Osteoblast (primary cell): ENCODE data around the gene COA1. TPM values are rescaled to one million over a fixed set of nuclear protein-coding genes. Genes with fewer than 3 reads are reported as not detected.
"Not testable (repeated sequence)": the region's sequence is repeated elsewhere in the genome, so short reads cannot be mapped to it uniquely, and the experiment has no call there.

Experiments used
- DNase-seq: peaks from one replicate; pipeline ENCODE4 v3.0.0; 2011; ENCODE audit warnings: low spot score, mixed read lengths; ENCODE audit not compliant: insufficient read length; ENCODE audit errors: missing footprints
- H2AFZ ChIP-seq: 2 replicates; pipeline ENCODE4 v1.6.0; 2011; ENCODE audit warnings: mild to moderate bottlenecking, low read length
- H3K27ac ChIP-seq: 2 replicates; pipeline ENCODE4 v1.5.1; 2011; ENCODE audit warnings: mild to moderate bottlenecking, low read depth, low read length, moderate library complexity
- H3K27me3 ChIP-seq: 2 replicates; pipeline ENCODE4 v1.6.0; 2012; ENCODE audit warnings: mild to moderate bottlenecking, control low read depth, inconsistent platforms, low read length, moderate library complexity; ENCODE audit not compliant: insufficient read depth
- H3K36me3 ChIP-seq: 2 replicates; pipeline ENCODE4 v1.5.1; 2011; ENCODE audit warnings: mild to moderate bottlenecking, low read length, control low read depth, moderate library complexity; ENCODE audit not compliant: insufficient read depth
- H3K4me1 ChIP-seq: 2 replicates; pipeline ENCODE4 v1.5.1; 2011; ENCODE audit warnings: mild to moderate bottlenecking, low read length, control low read depth, moderate library complexity; ENCODE audit not compliant: insufficient read depth
- H3K4me2 ChIP-seq: 2 replicates; pipeline ENCODE4 v1.6.0; 2011; ENCODE audit warnings: mild to moderate bottlenecking, low read length; ENCODE audit not compliant: insufficient read depth
- H3K4me3 ChIP-seq: fragments of 200-600 bp; sonication (generic); 3 replicates; pipeline ENCODE4 v1.5.1; 2012; ENCODE audit warnings: mild to moderate bottlenecking, low read length, inconsistent platforms; ENCODE audit not compliant: insufficient read depth
- H3K79me2 ChIP-seq: 2 replicates; pipeline ENCODE4 v1.6.0; 2012; ENCODE audit warnings: mild to moderate bottlenecking, low read length, control low read depth, inconsistent platforms; ENCODE audit not compliant: insufficient read depth
- H3K9me3 ChIP-seq: 2 replicates; pipeline ENCODE4 v1.5.1; 2011; ENCODE audit warnings: low read depth, low read length, control low read depth
- H4K20me1 ChIP-seq: 2 replicates; pipeline ENCODE4 v1.6.0; 2012; ENCODE audit warnings: mild to moderate bottlenecking, low read length, control low read depth; ENCODE audit not compliant: insufficient read depth
- total RNA-seq: library from RNA; depleted of rRNA; stranded (reverse); fragments of >200 nt; gene quantifications from 2 replicates; pipeline ENCODE4 v1.2.3, GENCODE V29; 2012
- TF ChIP-seq, protein P1 (sequence below): IDR thresholded peaks from 2 replicates; pipeline ENCODE4 v1.5.1; 2011; ENCODE audit warnings: mild to moderate bottlenecking, low read depth, low read length, moderate library complexity; ENCODE audit errors: extremely low read depth

COA1 gene
- total RNA-seq, 1 donor = 34.0 TPM

DNA sequence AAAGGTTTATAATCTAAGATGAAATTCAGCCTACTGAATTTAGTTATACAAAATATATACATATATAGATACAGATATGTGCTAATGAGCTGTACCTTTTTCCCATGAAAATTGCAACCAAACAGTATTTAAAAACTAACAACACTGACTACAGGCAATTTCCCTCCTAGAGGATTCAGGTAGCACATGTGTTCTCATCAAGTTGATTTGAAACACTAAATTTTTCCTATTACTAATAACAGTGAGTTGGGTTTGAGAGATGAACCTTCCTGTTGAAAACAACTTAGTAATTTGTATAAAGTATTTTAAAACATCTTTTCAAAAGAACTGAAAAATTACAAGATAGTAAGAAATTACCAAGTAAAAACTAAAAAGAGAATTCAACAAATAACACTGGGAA is 51.5 kb downstream of the COA1 start:
- Histone ChIP-seq H3K4me1 (peaks cover 7% of the 10 kb centered on the region), H3K4me2 (no peak overlapping the region), H3K27me3 (no peaks in the 10 kb centered on the region), H4K20me1 (no peaks in the 10 kb centered on the region), H3K36me3 (no peaks in the 10 kb centered on the region), H3K79me2 (peaks cover 67% of the 10 kb centered on the region), H3K27ac (no peak overlapping the region), H2AFZ (no peak overlapping the region), H3K9me3 (no peaks in the 10 kb centered on the region), H3K4me3 (no peak overlapping the region)
- DNase-seq = no peak
- TF ChIP-seq, protein P1, sequence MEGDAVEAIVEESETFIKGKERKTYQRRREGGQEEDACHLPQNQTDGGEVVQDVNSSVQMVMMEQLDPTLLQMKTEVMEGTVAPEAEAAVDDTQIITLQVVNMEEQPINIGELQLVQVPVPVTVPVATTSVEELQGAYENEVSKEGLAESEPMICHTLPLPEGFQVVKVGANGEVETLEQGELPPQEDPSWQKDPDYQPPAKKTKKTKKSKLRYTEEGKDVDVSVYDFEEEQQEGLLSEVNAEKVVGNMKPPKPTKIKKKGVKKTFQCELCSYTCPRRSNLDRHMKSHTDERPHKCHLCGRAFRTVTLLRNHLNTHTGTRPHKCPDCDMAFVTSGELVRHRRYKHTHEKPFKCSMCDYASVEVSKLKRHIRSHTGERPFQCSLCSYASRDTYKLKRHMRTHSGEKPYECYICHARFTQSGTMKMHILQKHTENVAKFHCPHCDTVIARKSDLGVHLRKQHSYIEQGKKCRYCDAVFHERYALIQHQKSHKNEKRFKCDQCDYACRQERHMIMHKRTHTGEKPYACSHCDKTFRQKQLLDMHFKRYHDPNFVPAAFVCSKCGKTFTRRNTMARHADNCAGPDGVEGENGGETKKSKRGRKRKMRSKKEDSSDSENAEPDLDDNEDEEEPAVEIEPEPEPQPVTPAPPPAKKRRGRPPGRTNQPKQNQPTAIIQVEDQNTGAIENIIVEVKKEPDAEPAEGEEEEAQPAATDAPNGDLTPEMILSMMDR = no peak

DNA sequence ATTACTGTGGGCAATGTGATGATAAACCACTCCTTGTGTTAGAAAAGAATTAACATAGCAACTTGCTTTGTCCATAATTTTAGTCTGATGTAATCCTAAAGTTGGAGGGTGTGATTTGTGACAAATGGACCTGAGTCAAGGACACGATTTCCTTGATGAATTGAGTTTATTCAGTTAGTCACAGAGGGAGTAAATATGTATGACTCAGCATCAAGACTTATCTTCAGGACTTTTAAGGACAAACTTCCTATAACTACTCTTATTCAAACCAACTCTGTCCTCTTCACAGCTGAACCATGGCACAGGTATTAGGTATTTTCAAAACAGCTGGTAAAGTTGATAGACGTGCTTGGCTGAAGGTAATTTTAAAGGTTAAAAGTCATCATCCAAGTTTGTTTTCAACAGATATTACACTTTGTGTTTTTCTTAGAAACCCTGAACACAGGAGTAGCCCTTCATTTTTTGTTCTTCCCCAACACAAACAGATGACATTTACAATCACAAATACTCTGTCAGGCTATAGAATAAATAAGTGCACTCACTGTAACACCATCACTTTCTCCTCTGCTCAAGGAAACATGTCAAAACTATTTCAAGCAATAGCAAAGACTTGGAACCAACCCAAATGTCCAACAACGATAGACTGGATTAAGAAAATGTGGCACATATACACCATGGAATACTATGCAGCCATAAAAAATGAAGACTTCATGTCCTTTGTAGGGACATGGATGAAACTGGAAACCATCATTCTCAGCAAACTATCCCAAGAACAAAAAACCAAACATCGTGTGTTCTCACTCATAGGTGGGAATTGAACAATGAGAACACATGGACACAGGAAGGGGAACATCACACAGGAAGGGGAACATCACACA is 54.5 kb downstream of the COA1 start:
- no peak overlapping the region for H2AFZ ChIP-seq
- H3K27me3 ChIP-seq = no peaks in the 10 kb centered on the region
- DNase-seq = peak; percentile 66
- peaks cover 71% of the 10 kb centered on the region for H3K79me2 ChIP-seq
- H3K27ac ChIP-seq = peak overlapping the region; percentile 69
- no peaks in the 10 kb centered on the region for H4K20me1 ChIP-seq
- H3K36me3 ChIP-seq = no peaks in the 10 kb centered on the region
- no peak overlapping the region for H3K4me3 ChIP-seq
- H3K4me1 ChIP-seq = peaks cover 7% of the 10 kb centered on the region
- TF ChIP-seq, protein P1 = no peak
- H3K9me3 ChIP-seq = no peaks in the 10 kb centered on the region
- peak overlapping the region; percentile 14 for H3K4me2 ChIP-seq

DNA sequence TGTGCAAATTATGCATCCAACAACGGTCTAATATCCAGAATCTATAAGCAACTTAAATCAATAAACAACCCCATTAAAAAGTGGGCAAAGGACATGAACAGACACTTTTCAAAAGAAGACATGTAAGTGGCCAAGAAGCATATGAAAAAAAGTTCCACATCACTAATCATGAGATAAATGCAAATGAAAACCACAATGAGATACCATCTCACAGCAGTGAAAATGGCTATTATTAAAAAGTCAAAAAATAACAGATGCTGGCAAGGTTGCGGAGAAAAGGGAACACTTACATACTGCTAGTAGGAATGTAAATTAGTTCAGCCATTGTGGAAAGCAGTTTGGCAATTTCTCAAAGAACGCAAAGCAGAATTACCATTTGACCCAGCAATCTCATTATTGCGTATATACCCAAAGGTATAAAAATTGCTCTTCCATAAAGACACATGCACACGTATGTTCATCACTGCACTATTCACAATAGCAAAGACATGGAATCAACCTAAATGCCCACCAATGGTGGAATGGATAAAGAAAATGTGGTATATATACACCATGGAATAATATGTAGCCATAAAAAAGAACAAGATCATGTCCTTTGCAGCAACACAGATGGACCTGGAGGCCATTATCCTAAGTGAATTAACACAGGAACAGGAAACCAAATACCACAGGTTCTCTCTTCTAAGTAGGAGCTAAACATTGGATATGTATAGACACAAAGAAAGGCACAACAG is 55.9 kb downstream of the COA1 start:
- not testable (repeated sequence) for H3K4me1 ChIP-seq, H3K36me3 ChIP-seq, H3K27me3 ChIP-seq, H4K20me1 ChIP-seq, H3K4me2 ChIP-seq, H3K9me3 ChIP-seq, H2AFZ ChIP-seq, H3K4me3 ChIP-seq, DNase-seq
- H3K79me2 ChIP-seq = peaks cover 73% of the 10 kb centered on the region
- peak overlapping the region; percentile 69 for H3K27ac ChIP-seq

DNA sequence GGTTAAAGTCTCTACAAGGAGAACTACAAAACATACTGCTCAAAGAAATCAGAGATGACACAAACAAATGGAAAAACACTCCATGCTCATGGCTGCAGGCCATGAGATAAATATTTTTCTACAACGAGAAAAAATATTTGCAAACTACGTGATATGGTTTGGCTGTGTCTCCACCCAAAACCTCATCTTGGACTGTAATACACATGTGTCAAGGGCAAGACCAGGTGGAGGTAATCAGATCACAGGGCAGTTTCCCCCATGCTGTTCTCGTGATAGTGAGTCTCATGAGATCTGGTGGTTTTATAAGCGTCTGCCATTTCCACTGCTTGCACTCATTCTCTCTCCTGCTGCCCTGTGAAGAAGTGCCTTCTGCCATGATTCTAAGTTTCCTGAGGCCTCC is 57.8 kb downstream of the COA1 start:
- Histone ChIP-seq H3K4me3 (no peak overlapping the region), H3K4me2 (no peak overlapping the region), H2AFZ (no peak overlapping the region), H3K9me3 (no peaks in the 10 kb centered on the region), H3K27ac (no peak overlapping the region), H4K20me1 (no peaks in the 10 kb centered on the region), H3K36me3 (no peaks in the 10 kb centered on the region), H3K27me3 (no peaks in the 10 kb centered on the region), H3K4me1 (peaks cover 7% of the 10 kb centered on the region), H3K79me2 (peaks cover 77% of the 10 kb centered on the region)
- TF ChIP-seq, protein P1 = no peak
- no peak for DNase-seq
